NCI-H2081 treated with DMSO at 0.1 percent for 48 hours (cell line): ENCODE measurements around the gene ACOT6.
A peak's percentile ranks its signal among the peaks of the same experiment; 100 is the strongest.
"Not testable (repeated sequence)": the region's sequence is repeated elsewhere in the genome, so short reads cannot be mapped to it uniquely, and the experiment has no call there.

Experiments used
- DNase-seq: peaks from one replicate; lab custom pipeline; 2025; lab: John Stamatoyannopoulos, UW

The ACOT6 gene

DNA sequence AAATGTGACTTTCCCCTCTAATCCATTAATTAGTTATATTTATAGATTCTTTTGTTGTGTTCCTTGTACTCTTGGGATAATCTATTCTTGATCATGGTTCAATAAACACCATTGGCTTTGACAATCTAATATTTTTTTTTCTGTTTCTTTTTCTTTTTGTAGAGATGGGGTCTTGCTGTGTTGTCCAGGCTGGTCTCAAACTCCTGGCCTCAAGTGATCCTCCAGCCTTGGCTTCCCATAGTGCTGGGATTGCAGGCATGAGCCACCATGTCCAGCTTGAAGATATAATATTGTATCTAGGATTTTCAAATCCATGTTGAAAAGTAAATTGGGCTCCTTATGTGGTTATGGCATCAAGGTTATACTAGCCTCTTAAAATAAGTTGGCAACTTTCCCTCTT is 38.7 kb downstream of the ACOT6 start:
- DNase-seq, result no peak

DNA sequence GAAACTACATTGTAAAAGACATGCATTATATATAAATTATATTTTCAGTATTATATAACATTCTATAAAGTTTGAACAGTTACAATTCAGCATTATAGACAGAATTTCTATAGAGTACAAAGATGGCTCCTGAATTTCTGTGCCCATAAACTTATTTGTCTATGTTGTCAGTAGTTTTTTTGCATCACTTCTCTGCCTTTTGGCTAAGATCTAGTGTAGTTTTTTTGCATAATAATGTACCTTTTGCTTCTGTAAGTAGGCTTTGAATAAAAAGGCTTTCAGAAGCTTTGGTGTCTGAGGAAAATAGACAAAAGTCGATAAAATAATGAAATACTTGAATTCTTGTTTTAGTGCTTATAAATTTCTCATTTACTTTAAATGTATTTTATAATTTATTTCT is 43.5 kb downstream of the ACOT6 start:
- no peak for DNase-seq

DNA sequence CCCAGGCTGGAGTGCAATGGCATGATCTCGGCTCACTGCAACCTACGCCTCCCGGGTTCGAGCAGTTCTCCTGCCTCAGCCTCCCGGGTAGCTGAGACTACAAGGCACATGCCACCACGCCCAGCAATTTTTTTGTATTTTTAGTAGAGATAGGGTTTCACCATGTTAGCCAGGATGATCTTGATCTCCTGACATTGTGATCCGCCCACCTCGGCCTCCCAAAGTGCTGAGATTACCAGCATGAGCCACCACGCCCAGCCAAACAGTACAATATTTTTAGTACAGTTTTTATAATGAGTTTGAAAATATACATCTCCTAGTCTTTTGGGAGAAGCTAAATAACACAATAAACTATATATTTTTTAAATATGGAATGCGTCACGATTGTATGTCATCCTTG is 46.9 kb downstream of the ACOT6 start:
- not testable (repeated sequence) for DNase-seq

DNA sequence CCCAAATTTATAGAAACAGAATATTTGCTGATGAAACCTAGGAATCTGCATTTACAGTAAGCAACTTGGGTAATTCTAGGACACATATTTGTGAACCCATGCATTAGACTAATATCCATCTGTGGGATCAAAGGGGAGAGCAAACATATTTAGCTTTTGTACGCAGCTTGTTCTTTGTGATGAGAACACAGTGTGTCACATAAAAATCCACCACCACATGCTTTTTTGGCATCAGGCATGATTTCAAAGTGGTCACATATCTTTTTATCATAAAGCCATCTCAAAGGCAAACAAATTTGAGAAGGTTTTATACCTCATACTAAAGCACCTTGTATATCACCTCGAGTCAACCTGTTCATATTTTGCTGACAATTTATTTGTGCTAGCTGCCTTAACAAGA is 48.2 kb downstream of the ACOT6 start:
- peak; percentile 62 for DNase-seq

DNA sequence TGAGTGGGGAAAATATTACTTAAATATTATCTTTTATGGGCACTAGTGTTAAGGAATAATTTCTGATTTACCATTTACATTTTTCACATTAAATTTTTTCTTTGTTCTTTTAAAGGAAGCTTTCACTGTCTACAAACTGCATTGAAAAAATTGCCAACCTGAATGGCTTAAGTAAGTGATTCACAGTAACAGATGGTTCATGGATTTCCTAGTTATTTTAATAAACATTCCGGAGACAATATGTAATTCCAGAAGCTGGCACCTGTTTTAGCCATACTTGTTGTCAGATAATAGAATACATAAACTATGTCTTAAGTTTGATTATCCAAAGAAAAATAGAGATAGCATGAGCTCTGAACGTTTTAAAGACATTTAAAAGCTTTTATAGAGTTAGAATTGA is 49.6 kb downstream of the ACOT6 start:
- no peak for DNase-seq

DNA sequence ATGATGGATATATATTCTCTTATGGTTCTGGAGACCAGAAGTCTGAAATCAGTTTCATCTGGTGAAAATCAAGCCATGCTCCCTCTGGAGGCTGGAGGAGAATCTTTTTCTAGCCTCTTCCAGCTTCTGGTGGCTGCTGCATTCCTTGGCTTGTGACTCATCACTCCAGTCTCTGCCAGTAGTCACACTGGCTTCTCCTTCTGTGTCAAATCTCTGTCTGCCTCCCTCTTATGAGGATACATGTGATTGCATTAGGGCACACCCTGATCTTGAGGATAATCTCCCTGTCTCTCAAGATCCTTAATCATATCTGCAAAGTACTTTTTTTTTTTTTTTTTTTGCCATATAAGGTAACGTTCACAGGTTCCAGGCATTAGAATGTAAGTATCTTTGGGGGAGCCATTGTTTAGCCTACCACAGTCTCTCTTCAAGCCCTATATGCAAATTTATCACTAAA is 50.2 kb downstream of the ACOT6 start:
- DNase-seq, result no peak

DNA sequence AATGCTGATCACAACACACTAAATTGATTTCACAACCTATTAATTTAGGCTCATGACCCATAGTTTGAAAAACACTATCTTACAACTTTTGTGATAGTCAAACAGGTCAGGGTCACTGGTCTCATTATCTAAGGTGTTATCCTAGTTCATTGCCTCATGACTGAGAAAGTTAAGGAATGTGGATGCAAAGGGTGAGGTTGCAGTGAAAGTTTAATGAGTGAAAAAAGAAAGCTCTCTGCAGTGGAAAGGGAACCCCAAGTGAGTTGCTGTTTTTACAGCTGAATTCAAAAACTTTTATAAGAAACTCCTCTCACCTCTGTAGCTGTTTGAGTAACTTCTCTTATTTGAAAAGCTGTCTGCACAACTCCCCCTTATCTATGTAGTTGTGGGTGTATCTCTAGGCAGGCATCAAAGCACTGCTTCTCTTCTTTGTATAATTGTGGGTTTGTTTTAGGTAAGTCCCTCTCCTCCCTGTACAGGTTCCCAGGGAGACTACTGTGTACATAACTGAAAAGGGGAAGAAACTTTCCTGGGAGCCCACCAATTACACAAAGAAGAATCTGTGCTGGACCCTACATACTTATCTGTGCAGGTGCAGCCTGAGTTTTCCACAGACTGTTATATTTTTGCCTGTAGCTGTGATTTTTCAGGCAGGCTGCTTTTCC is 51.4 kb downstream of the ACOT6 start:
- no peak for DNase-seq

DNA sequence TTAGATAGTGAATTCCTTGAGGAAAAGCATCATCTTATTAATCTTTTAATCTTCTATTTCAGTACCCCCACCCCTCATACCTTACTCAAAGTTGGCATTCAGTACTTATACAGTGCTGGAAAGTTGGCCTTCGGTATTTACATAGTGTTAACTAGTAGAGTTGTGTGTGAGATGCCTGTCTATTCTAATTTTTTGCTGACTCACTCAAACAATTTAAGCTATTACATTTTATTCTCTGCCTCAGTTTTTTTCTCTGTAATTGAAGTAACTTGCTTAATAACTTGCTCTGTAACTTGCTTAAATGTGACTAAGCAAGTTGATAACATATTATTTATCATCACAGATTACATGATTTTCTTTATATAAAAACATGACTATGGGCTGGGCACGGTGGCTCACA is 52.8 kb downstream of the ACOT6 start:
- no peak for DNase-seq

DNA sequence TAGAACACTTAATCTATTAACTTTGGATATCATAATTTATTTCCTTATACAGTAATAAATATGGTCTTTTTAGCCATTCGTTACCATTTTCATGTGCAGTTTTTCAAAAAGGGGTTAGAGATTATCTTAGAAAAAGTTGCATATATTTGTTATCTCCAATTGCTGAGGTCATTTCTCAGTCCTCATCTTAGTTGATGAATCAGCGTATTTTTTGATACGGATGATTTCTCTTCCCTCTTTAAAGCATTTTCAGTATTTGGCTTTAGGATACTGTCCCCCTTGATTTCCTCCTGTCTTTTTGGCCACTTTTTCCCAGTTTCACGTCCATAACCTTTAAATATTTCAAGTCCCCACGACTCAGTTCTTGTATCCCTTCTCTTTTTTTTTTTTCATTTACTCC is 54.3 kb downstream of the ACOT6 start:
- DNase-seq, result no peak

DNA sequence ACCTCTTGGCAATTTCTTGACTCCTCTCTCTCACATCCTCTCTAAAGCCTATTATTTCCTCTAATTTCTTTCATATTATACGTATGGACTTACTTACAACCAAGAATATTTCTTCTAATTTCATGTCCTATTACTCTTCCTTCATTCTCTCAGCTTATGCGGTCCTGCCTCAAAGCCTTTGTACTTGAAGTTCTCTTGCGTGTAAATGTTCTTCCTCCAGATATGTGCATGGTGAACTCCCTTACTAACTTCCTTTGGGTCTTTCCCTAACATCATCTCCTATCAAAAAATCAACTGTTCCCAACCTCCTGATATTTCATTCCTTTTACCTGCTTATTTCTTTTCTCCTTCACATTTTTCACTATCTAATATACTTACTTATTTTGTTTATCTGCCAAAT is 55.5 kb downstream of the ACOT6 start:
- no peak for DNase-seq
